Karpas-422 (cell line): Measurements from ENCODE around the gene THSD4. TPM values are rescaled to one million over a fixed set of nuclear protein-coding genes. Genes with fewer than 3 reads are reported as not detected.

Experiments
- DNase-seq: peaks from one replicate; pipeline ENCODE4 v3.0.0-alpha.2; 2015
- H2AFZ ChIP-seq: fragments of 200-600 bp; sonication (generic); 2 replicates; pipeline ENCODE4 v1.6.1; 2014; ENCODE audit warnings: antibody characterized with exemption, low read length, mixed read lengths
- H3K27ac ChIP-seq: fragments of 200-600 bp; sonication (generic); 2 replicates; pipeline ENCODE4 v1.5.1; 2014; ENCODE audit warnings: mild to moderate bottlenecking, low read length, moderate library complexity
- H3K27me3 ChIP-seq: fragments of 200-600 bp; sonication (generic); 2 replicates; pipeline ENCODE4 v1.6.1; 2014; ENCODE audit warnings: low read length, mixed read lengths
- H3K36me3 ChIP-seq: fragments of 200-600 bp; sonication (generic); 2 replicates; pipeline ENCODE4 v1.6.1; 2014; ENCODE audit warnings: low read length, mixed read lengths; ENCODE audit not compliant: insufficient read depth
- H3K4me1 ChIP-seq: fragments of 200-600 bp; sonication (generic); 2 replicates; pipeline ENCODE4 v1.6.1; 2014; ENCODE audit warnings: mild to moderate bottlenecking, low read length, mixed read lengths
- H3K4me2 ChIP-seq: fragments of 200-600 bp; sonication (generic); 2 replicates; pipeline ENCODE4 v1.6.1; 2014; ENCODE audit warnings: low read length, low read depth, mild to moderate bottlenecking; ENCODE audit not compliant: poor library complexity, severe bottlenecking
- H3K4me3 ChIP-seq: fragments of 200-600 bp; sonication (generic); 2 replicates; pipeline ENCODE4 v1.5.1; 2014; ENCODE audit warnings: mild to moderate bottlenecking, antibody characterized with exemption, low read length, mixed read lengths
- H3K79me2 ChIP-seq: fragments of 200-600 bp; sonication (generic); 2 replicates; pipeline ENCODE4 v1.6.1; 2014; ENCODE audit warnings: mild to moderate bottlenecking, low read length, mixed read lengths
- H3K9ac ChIP-seq: fragments of 200-600 bp; sonication (generic); 2 replicates; pipeline ENCODE4 v1.6.0; 2014; ENCODE audit warnings: low read length
- H3K9me2 ChIP-seq: fragments of 200-600 bp; sonication (generic), shearing (Covaris generic); replicated peaks from 2 replicates; pipeline ENCODE4 v1.6.0; 2014; ENCODE audit warnings: mild to moderate bottlenecking, low read length, moderate library complexity; ENCODE audit not compliant: insufficient read depth
- H3K9me3 ChIP-seq: fragments of 300-700, 200-600 bp; sonication (generic); 2 replicates; pipeline ENCODE4 v1.6.1; 2014; ENCODE audit warnings: low read length, mixed read lengths
- H4K20me1 ChIP-seq: fragments of 200-600 bp; sonication (generic); 2 replicates; pipeline ENCODE4 v1.6.1; 2014; ENCODE audit warnings: mild to moderate bottlenecking, antibody characterized with exemption, low read length, low read depth; ENCODE audit not compliant: insufficient read depth
- total RNA-seq: library from RNA; depleted of rRNA; stranded (reverse); fragments of >200 nt; shearing (Covaris generic); gene quantifications from 2 replicates; pipeline ENCODE4 v1.2.3, GENCODE V29; 2014; ENCODE audit warnings: low replicate concordance

The THSD4 gene
- total RNA-seq, 1 experiment from 2014 or later, result 0.11 TPM

DNA sequence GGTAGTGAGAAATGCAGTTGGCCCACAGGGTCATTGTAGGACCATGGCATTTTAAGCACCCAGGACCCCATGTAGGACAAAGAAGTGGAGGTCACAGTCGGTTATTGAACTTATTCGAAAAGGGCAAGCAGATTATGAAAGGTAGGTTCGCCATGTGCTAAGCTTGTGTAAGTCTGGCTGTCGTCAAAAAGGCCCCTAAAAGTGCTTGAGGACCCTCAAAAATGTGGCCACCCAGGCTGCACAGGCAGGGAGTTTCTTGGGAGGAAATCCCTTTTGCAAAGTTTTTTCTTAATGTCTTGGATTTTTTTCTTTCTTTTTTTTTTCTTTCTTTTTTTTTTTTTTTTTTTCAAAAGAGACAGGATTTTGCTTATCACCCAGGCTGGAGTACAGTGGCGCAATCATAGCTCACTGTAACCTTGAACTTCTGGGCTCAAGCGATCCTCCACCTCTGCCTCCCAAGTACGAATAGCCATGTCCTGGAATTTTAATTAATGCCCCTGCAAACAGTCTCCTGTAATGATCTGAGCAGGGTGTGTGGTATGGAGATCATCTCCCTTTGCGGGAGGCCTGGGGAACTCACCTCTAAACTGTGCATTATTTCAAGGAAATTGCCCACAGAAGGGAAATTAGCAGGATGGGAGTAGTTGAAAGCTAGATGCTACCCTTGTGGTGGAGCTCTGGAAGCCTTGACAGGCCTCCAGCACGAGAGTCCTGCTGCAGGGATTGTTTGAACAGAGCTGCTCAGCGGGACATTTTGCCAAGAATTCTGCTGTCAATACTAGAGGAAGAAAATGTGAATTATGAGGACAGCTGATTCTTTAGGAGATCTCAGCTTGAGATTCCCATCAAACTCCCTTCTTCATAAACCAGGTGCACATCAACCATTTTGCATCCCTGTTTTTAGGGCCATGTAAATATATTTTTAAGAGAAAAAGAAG lies 28.4 kb downstream of the THSD4 start:
- H2AFZ ChIP-seq, result no peak overlapping the region
- H3K27me3 ChIP-seq, result no peaks in the 10 kb centered on the region
- H3K4me1 ChIP-seq, result no peaks in the 10 kb centered on the region
- H3K9ac ChIP-seq, result no peak overlapping the region
- no peaks in the 10 kb centered on the region for H3K9me2 ChIP-seq
- no peaks in the 10 kb centered on the region for H3K79me2 ChIP-seq
- no peaks in the 10 kb centered on the region for H3K36me3 ChIP-seq
- no peaks in the 10 kb centered on the region for H4K20me1 ChIP-seq
- no peak overlapping the region for H3K27ac ChIP-seq
- no peaks in the 10 kb centered on the region for H3K9me3 ChIP-seq
- H3K4me2 ChIP-seq, result no peak overlapping the region
- no peak for DNase-seq
- H3K4me3 ChIP-seq, result no peak overlapping the region

DNA sequence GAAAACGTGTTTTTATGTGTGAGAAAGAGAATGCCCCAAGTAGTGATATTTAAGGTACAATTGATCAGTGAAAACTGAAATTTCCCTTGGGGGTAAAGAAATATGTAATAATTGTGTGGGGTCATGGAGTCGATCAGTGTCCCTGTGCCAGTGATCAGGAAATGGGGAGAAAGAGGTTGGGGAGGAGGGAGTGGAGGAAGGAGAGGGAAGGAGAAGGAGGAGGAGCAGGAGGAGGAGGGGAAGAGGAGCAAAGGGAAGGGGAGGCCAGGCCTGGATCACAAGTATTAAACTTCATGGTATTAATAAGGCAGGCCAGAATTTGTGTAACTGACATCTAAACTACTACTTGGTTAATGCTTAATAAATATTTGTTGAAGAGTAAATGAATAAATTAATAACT lies 30.4 kb downstream of the THSD4 start:
- Histone ChIP-seq H3K4me3 (no peak overlapping the region), H3K9me2 (no peaks in the 10 kb centered on the region), H3K27me3 (no peaks in the 10 kb centered on the region), H3K27ac (no peak overlapping the region), H3K9me3 (no peaks in the 10 kb centered on the region), H3K4me1 (no peaks in the 10 kb centered on the region), H3K36me3 (no peaks in the 10 kb centered on the region), H4K20me1 (no peaks in the 10 kb centered on the region), H3K79me2 (no peaks in the 10 kb centered on the region), H2AFZ (no peak overlapping the region), H3K9ac (no peak overlapping the region), H3K4me2 (no peak overlapping the region)
- DNase-seq, result no peak

DNA sequence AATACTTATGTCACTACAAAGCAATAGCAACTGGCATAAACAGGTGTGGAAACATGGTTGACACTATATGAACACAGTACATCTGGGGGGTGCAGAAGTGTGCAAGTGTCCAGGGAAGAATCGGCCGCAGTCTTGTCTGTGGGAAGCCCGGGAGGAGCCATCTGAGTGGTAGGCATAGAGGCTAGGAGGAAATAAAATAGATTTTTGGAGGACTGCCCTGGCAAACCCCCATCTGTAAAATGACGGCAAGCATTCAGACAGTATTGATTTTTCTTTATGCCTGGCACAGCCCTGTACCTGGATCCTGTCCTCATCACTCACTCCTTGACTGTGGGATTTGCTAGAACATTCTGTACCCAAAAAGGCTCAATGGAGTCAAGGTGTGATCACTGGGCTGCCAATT lies 31.3 kb downstream of the THSD4 start:
- H3K79me2 ChIP-seq, result no peaks in the 10 kb centered on the region
- H3K27me3 ChIP-seq, result no peaks in the 10 kb centered on the region
- H4K20me1 ChIP-seq, result no peaks in the 10 kb centered on the region
- H3K36me3 ChIP-seq, result no peaks in the 10 kb centered on the region
- no peak overlapping the region for H3K27ac ChIP-seq
- DNase-seq, result no peak
- H2AFZ ChIP-seq, result no peak overlapping the region
- no peak overlapping the region for H3K9ac ChIP-seq
- H3K4me1 ChIP-seq, result no peaks in the 10 kb centered on the region
- no peak overlapping the region for H3K4me2 ChIP-seq
- no peak overlapping the region for H3K4me3 ChIP-seq
- H3K9me2 ChIP-seq, result no peaks in the 10 kb centered on the region
- H3K9me3 ChIP-seq, result no peaks in the 10 kb centered on the region

DNA sequence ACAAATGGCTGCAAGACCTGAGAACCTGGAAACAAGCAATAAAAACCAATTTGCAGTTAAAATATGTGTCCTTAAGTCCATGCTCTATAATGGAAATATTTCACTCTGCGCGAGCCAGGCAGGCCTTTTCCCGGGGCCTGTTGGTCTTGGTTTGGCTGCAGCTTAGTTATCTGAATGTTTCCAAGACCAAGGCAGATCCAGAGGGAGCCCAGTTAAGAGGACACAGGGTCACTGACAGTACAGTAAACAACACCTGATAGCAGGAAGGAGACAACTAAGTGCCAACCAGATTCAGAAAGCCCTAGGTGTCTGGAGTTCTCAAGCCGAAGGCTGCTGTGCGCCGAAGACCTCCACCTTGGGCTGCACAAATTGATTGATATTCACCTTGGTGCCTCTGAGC lies 32.8 kb downstream of the THSD4 start:
- Histone ChIP-seq H3K9ac (no peak overlapping the region), H2AFZ (no peak overlapping the region), H3K4me3 (no peak overlapping the region), H3K36me3 (no peaks in the 10 kb centered on the region), H3K4me2 (no peak overlapping the region), H3K9me2 (no peaks in the 10 kb centered on the region), H3K4me1 (no peaks in the 10 kb centered on the region), H4K20me1 (no peaks in the 10 kb centered on the region), H3K27me3 (no peaks in the 10 kb centered on the region), H3K79me2 (no peaks in the 10 kb centered on the region), H3K9me3 (no peaks in the 10 kb centered on the region), H3K27ac (no peak overlapping the region)
- no peak for DNase-seq

DNA sequence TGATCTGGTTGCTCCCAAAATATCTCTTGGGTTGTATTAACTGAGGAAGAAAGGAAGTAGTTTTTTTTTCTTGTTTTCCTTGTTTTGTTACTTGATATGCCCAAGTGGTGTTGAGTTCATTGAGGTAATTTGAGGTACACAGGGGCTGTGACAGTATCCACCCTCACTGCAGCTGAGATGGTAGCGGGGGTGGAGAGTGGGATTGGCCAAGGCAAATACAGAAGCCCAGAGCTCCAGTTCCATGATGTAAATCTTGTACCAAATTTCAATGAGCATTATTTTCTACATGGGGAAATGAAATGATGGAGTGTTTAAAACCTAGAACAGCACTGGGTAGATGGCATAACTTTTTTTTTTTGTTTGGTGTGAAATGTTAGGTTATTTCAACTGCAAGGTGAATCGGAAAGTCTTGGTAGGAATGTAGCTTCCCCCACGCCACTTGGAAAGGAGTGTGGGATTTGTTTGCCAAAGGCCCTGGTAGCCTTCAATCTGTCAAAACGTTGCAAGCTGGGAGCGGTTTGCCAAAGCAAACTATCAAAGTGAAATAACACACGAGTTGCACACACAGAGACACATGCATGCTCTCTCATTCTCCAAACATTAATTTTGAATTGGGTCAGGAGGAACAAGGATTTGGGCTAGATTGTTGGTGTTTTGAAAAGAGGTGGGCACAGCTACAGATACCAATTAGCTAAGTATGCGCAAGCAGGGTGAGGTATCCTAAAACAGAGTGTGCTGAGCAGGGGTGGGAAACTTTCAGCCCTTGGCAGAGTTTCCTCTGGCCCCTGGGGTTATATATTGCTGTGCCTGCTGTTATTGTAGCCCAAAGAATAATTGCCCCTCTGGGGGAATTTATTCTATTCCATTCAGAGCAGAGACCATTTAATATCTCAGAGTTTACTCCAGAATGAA lies 34.6 kb downstream of the THSD4 start:
- no peaks in the 10 kb centered on the region for H3K9me3 ChIP-seq

DNA sequence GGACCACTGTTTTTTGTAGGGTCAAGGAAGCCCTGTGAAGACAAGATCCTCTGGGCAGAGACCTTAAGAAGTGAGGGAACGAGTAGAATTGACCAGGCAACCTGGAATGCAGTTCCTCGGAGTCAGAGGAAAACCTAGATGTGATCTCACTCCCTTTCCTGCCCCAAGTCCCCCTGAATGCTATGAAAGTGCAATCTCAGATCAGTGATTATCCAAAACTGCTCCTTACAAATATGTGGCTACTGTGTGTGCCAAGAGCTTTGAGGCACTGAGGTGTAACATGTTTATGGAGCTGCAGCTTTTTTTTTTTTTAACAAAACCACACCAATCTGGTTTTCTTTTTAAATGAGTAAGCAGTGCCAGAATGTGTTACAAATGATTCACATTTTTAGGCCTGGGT lies 35.8 kb downstream of the THSD4 start:
- no peaks in the 10 kb centered on the region for H3K4me1 ChIP-seq

More for the DNA sequence above, 34.6 kb downstream of the THSD4 start:
- Histone ChIP-seq H3K79me2 (no peaks in the 10 kb centered on the region), H3K4me2 (no peak overlapping the region), H3K27me3 (no peaks in the 10 kb centered on the region), H3K9me2 (no peaks in the 10 kb centered on the region), H3K27ac (no peak overlapping the region), H4K20me1 (no peaks in the 10 kb centered on the region), H3K9ac (no peak overlapping the region), H3K4me1 (no peaks in the 10 kb centered on the region), H3K4me3 (no peak overlapping the region), H3K36me3 (no peaks in the 10 kb centered on the region), H2AFZ (no peak overlapping the region)
- no peak for DNase-seq

DNA sequence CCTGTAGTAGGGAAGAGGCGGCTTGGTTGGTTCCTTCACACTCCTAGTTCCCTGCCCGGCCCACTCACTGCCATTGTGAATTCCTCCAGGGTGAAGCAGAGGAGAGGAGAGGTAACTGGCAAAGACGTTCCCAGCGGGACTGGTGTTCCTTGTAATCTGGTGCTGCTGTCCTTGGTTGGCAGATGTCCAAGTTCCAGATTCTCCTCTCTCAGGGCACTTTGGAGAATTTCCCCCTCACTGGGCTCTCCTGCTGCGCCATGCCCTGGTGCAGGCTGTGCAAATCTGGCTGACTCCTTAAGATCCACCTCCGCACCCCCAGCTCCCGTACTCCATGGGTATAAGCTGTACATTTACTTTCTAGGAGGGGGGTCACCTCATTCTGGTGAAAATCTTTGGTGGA lies 37.3 kb downstream of the THSD4 start:
- H3K79me2 ChIP-seq, result no peaks in the 10 kb centered on the region
- no peak overlapping the region for H2AFZ ChIP-seq
- DNase-seq, result no peak
- no peaks in the 10 kb centered on the region for H3K36me3 ChIP-seq
- H3K4me2 ChIP-seq, result no peak overlapping the region
- no peaks in the 10 kb centered on the region for H3K4me1 ChIP-seq
- no peak overlapping the region for H3K9ac ChIP-seq
- no peaks in the 10 kb centered on the region for H3K9me3 ChIP-seq
- no peaks in the 10 kb centered on the region for H4K20me1 ChIP-seq
- no peaks in the 10 kb centered on the region for H3K27me3 ChIP-seq
- no peak overlapping the region for H3K4me3 ChIP-seq
- H3K9me2 ChIP-seq, result no peaks in the 10 kb centered on the region
- H3K27ac ChIP-seq, result no peak overlapping the region

More for the DNA sequence above, 35.8 kb downstream of the THSD4 start:
- Histone ChIP-seq H3K9me2 (no peaks in the 10 kb centered on the region), H3K4me2 (no peak overlapping the region), H3K79me2 (no peaks in the 10 kb centered on the region), H3K27me3 (no peaks in the 10 kb centered on the region), H3K36me3 (no peaks in the 10 kb centered on the region), H3K9ac (no peak overlapping the region), H3K27ac (no peak overlapping the region), H2AFZ (no peak overlapping the region), H4K20me1 (no peaks in the 10 kb centered on the region), H3K4me3 (no peak overlapping the region), H3K9me3 (no peaks in the 10 kb centered on the region)
- no peak for DNase-seq

DNA sequence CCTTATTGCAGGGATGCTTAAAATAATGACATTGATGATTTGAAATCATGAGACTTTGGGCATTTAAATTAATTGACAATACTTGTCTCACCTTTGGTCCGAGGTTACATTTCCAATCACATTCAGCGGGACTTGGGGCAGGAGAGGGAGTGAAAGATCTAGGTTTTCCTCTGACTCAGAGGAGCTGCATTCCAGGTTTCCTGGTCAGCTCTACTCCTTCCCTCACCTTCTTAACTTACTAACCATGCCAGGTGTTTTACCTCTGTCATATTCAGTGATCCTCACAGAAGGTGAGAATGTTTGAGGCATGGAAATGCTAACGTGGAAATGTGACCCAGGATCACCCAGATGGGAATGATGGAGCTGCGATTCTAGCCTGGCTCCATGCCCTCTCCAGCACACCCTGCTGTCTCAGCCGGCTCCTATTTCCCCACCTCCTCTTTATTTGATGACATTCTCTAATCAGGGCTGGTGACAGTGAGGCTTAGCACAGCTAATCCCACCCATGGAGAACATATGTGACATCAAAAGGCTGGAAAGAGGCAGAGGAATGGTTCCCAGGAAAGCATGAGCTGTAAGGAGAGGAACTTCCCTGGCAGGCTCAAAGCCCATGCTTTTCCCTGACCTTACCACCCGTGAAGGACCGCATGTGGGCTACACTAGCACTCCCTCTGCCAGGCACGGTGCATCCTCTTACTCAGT lies 38.7 kb downstream of the THSD4 start:
- no peak for DNase-seq
- Histone ChIP-seq H3K9me3 (no peaks in the 10 kb centered on the region), H3K9ac (no peak overlapping the region), H3K36me3 (no peaks in the 10 kb centered on the region), H3K9me2 (no peaks in the 10 kb centered on the region), H3K79me2 (no peaks in the 10 kb centered on the region), H3K4me3 (no peak overlapping the region), H3K4me1 (no peaks in the 10 kb centered on the region), H3K4me2 (no peak overlapping the region), H3K27ac (no peak overlapping the region), H3K27me3 (no peaks in the 10 kb centered on the region), H4K20me1 (no peaks in the 10 kb centered on the region), H2AFZ (no peak overlapping the region)
